ENCODE measurements around the gene HSPA4.

HSPA4 gene

DNA sequence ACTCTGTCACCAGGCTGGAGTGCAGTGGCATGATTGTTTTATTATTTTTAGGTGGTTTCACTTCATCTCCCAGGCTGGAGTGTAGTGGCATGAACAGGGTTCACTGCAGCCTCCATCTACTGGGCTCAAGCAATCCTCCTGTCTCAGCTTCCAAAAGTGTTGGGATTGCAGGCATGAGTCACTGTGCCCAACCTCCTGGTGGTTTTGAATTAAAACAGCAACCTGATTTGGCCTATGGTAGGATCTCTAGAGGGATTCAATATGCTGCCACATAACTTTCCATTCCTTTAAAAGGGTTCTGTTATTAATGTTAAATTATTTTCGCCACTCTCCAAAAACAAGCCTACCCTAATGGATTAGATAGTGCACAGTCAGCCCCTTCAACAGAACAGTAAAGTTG is 9.9 kb upstream of the HSPA4 start:
- TF ChIP-seq FOXP2 (optimal IDR thresholded peaks at IDR 0.05; ENCODE audit: borderline replicate concordance, extremely low read depth, extremely low read length, insufficient read depth) = no peak
- no peak for TF ChIP-seq SIN3A (IDR thresholded peaks at IDR 0.05; ENCODE audit: borderline replicate concordance, insufficient read depth, low read length)
- TF ChIP-seq POLR2AphosphoS5 (IDR thresholded peaks at IDR 0.05; ENCODE audit: low read depth, low read length) = no peak
- TF ChIP-seq, protein P1, sequence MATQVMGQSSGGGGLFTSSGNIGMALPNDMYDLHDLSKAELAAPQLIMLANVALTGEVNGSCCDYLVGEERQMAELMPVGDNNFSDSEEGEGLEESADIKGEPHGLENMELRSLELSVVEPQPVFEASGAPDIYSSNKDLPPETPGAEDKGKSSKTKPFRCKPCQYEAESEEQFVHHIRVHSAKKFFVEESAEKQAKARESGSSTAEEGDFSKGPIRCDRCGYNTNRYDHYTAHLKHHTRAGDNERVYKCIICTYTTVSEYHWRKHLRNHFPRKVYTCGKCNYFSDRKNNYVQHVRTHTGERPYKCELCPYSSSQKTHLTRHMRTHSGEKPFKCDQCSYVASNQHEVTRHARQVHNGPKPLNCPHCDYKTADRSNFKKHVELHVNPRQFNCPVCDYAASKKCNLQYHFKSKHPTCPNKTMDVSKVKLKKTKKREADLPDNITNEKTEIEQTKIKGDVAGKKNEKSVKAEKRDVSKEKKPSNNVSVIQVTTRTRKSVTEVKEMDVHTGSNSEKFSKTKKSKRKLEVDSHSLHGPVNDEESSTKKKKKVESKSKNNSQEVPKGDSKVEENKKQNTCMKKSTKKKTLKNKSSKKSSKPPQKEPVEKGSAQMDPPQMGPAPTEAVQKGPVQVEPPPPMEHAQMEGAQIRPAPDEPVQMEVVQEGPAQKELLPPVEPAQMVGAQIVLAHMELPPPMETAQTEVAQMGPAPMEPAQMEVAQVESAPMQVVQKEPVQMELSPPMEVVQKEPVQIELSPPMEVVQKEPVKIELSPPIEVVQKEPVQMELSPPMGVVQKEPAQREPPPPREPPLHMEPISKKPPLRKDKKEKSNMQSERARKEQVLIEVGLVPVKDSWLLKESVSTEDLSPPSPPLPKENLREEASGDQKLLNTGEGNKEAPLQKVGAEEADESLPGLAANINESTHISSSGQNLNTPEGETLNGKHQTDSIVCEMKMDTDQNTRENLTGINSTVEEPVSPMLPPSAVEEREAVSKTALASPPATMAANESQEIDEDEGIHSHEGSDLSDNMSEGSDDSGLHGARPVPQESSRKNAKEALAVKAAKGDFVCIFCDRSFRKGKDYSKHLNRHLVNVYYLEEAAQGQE (IDR thresholded peaks at IDR 0.05; ENCODE audit: insufficient read depth in 1 of 2, low read depth in 2 of 2, low read length in 2 of 2) = no peak
- TF ChIP-seq TAF1 (IDR thresholded peaks at IDR 0.05; ENCODE audit: borderline replicate concordance, insufficient read depth, low read length) = no peak

DNA sequence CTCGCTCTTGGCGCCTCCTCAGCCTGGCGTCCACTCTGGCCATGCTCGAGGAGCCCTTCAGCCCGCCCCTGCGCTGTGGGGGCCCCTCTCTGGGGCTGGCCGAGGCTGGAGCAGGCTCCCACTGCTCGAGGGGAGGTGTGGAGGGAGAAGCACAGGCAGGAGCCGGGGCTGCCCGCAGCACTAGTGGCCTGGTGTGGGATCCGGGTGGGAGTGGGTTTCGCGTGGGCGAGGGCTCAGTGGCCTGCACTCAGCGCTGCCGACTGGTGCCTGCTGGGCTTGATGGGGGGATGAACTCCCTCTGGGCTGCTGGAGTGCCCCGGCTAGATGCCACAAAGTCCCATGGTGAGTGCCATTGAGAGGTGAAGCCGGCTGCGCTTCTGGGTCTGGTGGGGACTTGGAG is 4.4 kb upstream of the HSPA4 start:
- TF ChIP-seq SIN3A (IDR thresholded peaks at IDR 0.05; ENCODE audit: borderline replicate concordance, insufficient read depth, low read length) (no peak), TAF1 (IDR thresholded peaks at IDR 0.05; ENCODE audit: borderline replicate concordance, insufficient read depth, low read length) (no peak), POLR2AphosphoS5 (IDR thresholded peaks at IDR 0.05; ENCODE audit: low read depth, low read length) (no peak), FOXP2 (optimal IDR thresholded peaks at IDR 0.05; ENCODE audit: borderline replicate concordance, extremely low read depth, extremely low read length, insufficient read depth) (no peak)
- TF ChIP-seq, protein P1 (IDR thresholded peaks at IDR 0.05; ENCODE audit: insufficient read depth in 1 of 2, low read depth in 2 of 2, low read length in 2 of 2) = no peak

DNA sequence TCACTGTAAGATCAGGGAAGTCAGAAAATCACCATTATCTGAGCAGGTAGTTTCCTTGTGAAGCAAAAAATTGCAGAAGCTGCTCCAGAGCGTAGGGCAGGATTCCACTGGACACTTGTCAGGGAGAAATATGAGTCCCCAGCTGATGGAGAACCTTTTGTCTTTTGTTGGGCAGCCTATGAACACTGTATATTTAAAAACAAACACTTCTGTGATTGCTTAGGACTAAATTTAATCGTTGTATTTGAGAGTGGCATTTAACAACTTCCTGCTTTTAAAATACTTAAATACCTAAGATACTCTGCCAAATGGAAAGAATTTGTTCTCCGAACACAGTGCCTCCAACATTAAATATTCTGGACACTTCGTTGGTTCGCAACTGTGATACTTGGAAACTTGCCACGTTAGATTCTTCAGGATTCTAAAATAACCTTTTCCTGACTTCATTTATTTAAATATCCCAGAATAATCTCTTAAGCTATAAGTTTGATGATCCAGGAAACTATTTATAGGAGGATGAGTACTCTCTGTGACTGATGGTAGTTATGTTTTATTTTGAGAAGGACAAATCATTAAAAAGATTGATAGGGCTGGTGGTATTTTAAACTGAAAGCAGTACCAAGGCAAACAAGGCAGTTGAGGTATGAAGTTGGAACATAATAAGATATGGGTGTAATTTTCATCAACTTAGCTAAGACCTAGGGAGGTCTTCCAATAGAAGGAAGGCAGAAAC is 2.7 kb upstream of the HSPA4 start:
- TF ChIP-seq SIN3A (IDR thresholded peaks at IDR 0.05; ENCODE audit: borderline replicate concordance, insufficient read depth, low read length) = no peak

DNA sequence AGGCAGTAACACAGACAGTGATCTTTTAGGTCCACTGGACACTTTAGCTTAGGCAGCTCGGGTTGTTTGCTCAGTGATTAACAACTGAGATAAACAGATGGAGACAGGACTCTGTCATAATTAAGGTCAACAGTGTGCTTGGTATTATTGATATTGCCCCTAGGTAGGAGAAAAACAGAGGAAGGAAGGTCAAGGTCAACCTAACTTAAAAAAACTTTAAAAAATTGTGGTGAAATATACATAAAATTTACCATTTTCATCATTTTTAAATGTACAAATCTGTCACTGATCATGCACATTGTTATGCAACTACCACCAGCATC is 2.1 kb upstream of the HSPA4 start:
- TF ChIP-seq TAF1 (IDR thresholded peaks at IDR 0.05; ENCODE audit: borderline replicate concordance, insufficient read depth, low read length) (no peak), FOXP2 (optimal IDR thresholded peaks at IDR 0.05; ENCODE audit: borderline replicate concordance, extremely low read depth, extremely low read length, insufficient read depth) (no peak)
- TF ChIP-seq, protein P1 (IDR thresholded peaks at IDR 0.05; ENCODE audit: insufficient read depth in 1 of 2, low read depth in 2 of 2, low read length in 2 of 2) = no peak

DNA sequence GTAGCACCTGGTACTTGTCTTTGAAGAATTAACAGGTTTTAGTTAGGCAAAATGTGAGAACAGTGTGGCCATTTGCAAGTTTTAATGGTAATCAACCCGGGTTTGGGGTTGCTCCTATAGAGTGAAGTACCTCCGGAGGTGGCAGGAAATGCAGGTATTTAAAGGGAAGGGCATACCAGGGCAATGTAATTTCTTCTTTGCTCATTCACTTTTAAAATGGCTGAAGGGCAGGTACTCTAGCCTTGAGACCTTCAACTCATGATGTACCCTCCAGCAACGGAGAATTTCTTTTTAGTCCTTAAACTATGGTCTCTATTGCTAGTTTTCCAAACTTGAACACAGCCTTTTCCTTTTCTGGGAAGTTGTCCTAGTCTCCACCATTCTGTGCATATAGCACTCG is 1.3 kb upstream of the HSPA4 start:
- TF ChIP-seq TAF1 (IDR thresholded peaks at IDR 0.05; ENCODE audit: borderline replicate concordance, insufficient read depth, low read length) (no peak), POLR2AphosphoS5 (IDR thresholded peaks at IDR 0.05; ENCODE audit: low read depth, low read length) (no peak), FOXP2 (optimal IDR thresholded peaks at IDR 0.05; ENCODE audit: borderline replicate concordance, extremely low read depth, extremely low read length, insufficient read depth) (no peak), SIN3A (IDR thresholded peaks at IDR 0.05; ENCODE audit: borderline replicate concordance, insufficient read depth, low read length) (no peak)
- TF ChIP-seq, protein P1 (IDR thresholded peaks at IDR 0.05; ENCODE audit: insufficient read depth in 1 of 2, low read depth in 2 of 2, low read length in 2 of 2) = no peak
